H9 (cell line): ENCODE data around the gene ANKRD55. TPM values are rescaled to one million over a fixed set of nuclear protein-coding genes. Genes with fewer than 3 reads are reported as not detected.
"Not testable (repeated sequence)": the region's sequence is repeated elsewhere in the genome, so short reads cannot be mapped to it uniquely, and the experiment has no call there.

Experiments used
- DNase-seq: peaks from one replicate; pipeline ENCODE4 v3.0.0-alpha.2; 2017
- H2AFZ ChIP-seq: one replicate; pipeline ENCODE4 v1.6.1; 2013; ENCODE audit warnings: mild to moderate bottlenecking, low read length, control low read depth, moderate library complexity
- H2AK5ac ChIP-seq: 2 replicates; pipeline ENCODE4 v1.6.1; 2013; ENCODE audit warnings: low read length, control low read depth, mixed read lengths; ENCODE audit not compliant: insufficient read length
- H2BK120ac ChIP-seq: one replicate; pipeline ENCODE4 v1.6.1; 2013; ENCODE audit warnings: low read depth, mild to moderate bottlenecking, low read length, control low read depth, inconsistent platforms; ENCODE audit not compliant: poor library complexity, severe bottlenecking
- H2BK12ac ChIP-seq: 2 replicates; pipeline ENCODE4 v1.6.1; 2013; ENCODE audit warnings: low read length, control low read depth, mixed read lengths, low read depth; ENCODE audit not compliant: insufficient read length
- H2BK15ac ChIP-seq: 2 replicates; pipeline ENCODE4 v1.6.1; 2013; ENCODE audit warnings: low read depth, low read length, control low read depth
- H2BK20ac ChIP-seq: one replicate; pipeline ENCODE4 v1.6.1; 2013; ENCODE audit warnings: low read depth, mild to moderate bottlenecking, low read length, control low read depth, inconsistent platforms; ENCODE audit not compliant: poor library complexity, severe bottlenecking
- H2BK5ac ChIP-seq: 2 replicates; pipeline ENCODE4 v1.6.1; 2013; ENCODE audit warnings: low read length, control low read depth, mixed read lengths; ENCODE audit not compliant: insufficient read length
- H3K14ac ChIP-seq: 2 replicates; pipeline ENCODE4 v1.6.1; 2013; ENCODE audit warnings: low read length, control low read depth; ENCODE audit not compliant: insufficient read depth
- H3K18ac ChIP-seq: 2 replicates; pipeline ENCODE4 v1.6.1; 2013; ENCODE audit warnings: low read depth, mild to moderate bottlenecking, mixed read lengths, low read length, control low read depth; ENCODE audit not compliant: insufficient read length
- H3K23ac ChIP-seq: 2 replicates; pipeline ENCODE4 v1.6.1; 2013; ENCODE audit warnings: low read length, control low read depth, mixed read lengths, low read depth; ENCODE audit not compliant: insufficient read length
- H3K23me2 ChIP-seq: 2 replicates; pipeline ENCODE4 v1.6.1; 2013; ENCODE audit warnings: low read depth, mild to moderate bottlenecking, mixed read lengths, low read length, control low read depth; ENCODE audit not compliant: insufficient read length, poor library complexity, severe bottlenecking
- H3K27ac ChIP-seq: 2 replicates; pipeline ENCODE4 v1.5.1; 2013; ENCODE audit warnings: low read length, control low read depth, mixed read lengths, low read depth; ENCODE audit not compliant: insufficient read length
- H3K27me3 ChIP-seq: 2 replicates; pipeline ENCODE4 v1.6.1; 2013; ENCODE audit warnings: low read length, control low read depth, inconsistent platforms; ENCODE audit not compliant: insufficient read depth
- H3K4ac ChIP-seq: 2 replicates; pipeline ENCODE4 v1.6.1; 2013; ENCODE audit warnings: low read depth, mild to moderate bottlenecking, control low read depth, inconsistent platforms, low read length, moderate library complexity
- H3K4me1 ChIP-seq: 2 replicates; pipeline ENCODE4 v1.6.1; 2013; ENCODE audit warnings: low read length, control low read depth, inconsistent platforms; ENCODE audit not compliant: insufficient read depth
- H3K4me2 ChIP-seq: 2 replicates; pipeline ENCODE4 v1.6.1; 2013; ENCODE audit warnings: low read length, control low read depth, mixed read lengths; ENCODE audit not compliant: insufficient read length, insufficient read depth
- H3K56ac ChIP-seq: 2 replicates; pipeline ENCODE4 v1.6.1; 2013; ENCODE audit warnings: low read depth, mild to moderate bottlenecking, mixed read lengths, low read length, control low read depth; ENCODE audit not compliant: insufficient read length
- H3K79me1 ChIP-seq: 2 replicates; pipeline ENCODE4 v1.6.1; 2013; ENCODE audit warnings: low read depth, mild to moderate bottlenecking, moderate library complexity, low read length, control low read depth, inconsistent platforms; ENCODE audit not compliant: insufficient read depth, poor library complexity, severe bottlenecking
- H3K79me2 ChIP-seq: 2 replicates; pipeline ENCODE4 v1.6.1; 2013; ENCODE audit warnings: low read length, control low read depth, inconsistent platforms; ENCODE audit not compliant: insufficient read depth
- H3K9ac ChIP-seq: 2 replicates; pipeline ENCODE4 v1.6.1; 2013; ENCODE audit warnings: low read length, control low read depth, mixed read lengths; ENCODE audit not compliant: insufficient read length; ENCODE audit errors: extremely low read depth
- H3K9me3 ChIP-seq: one replicate; pipeline ENCODE4 v1.6.1; 2013; ENCODE audit warnings: low read depth, low read length, inconsistent platforms; ENCODE audit not compliant: control insufficient read depth
- H3T11ph ChIP-seq: one replicate; pipeline ENCODE4 v1.6.1; 2013; ENCODE audit warnings: mild to moderate bottlenecking, low read length, control low read depth, inconsistent platforms
- H4K20me1 ChIP-seq: one replicate; pipeline ENCODE4 v1.6.1; 2013; ENCODE audit not compliant: control insufficient read depth, insufficient read length, insufficient read depth
- H4K5ac ChIP-seq: 2 replicates; pipeline ENCODE4 v1.6.1; 2013; ENCODE audit warnings: low read depth, mild to moderate bottlenecking, mixed read lengths, low read length, control low read depth; ENCODE audit not compliant: insufficient read length
- H4K8ac ChIP-seq: replicated peaks from 2 replicates; pipeline ENCODE4 v1.6.1; 2013; ENCODE audit warnings: low read length, control low read depth, mixed read lengths, low read depth; ENCODE audit not compliant: insufficient read length
- H4K91ac ChIP-seq: 2 replicates; pipeline ENCODE4 v1.6.1; 2013; ENCODE audit warnings: low read depth, mild to moderate bottlenecking, moderate library complexity, mixed read lengths, low read length, control low read depth; ENCODE audit not compliant: insufficient read length
- H3K27ac Mint-ChIP-seq, 3 experiments: 2 replicates in 2 of 3; 3 replicates in 1 of 3; pipeline ENCODE4 v1.8.0; 2020 to 2021; ENCODE audit warnings: mixed read lengths in 3 of 3, mild to moderate bottlenecking in 1 of 3, moderate library complexity in 1 of 3
- H3K27me3 Mint-ChIP-seq: 2 replicates; pipeline ENCODE4 v1.8.0; 2021; ENCODE audit warnings: low read depth, mild to moderate bottlenecking, moderate library complexity, mixed read lengths
- H3K36me3 Mint-ChIP-seq, 3 experiments: 2 replicates in 2 of 3; 3 replicates in 1 of 3; pipeline ENCODE4 v1.8.0; 2020 to 2021; ENCODE audit warnings: low read depth in 3 of 3, mixed read lengths in 3 of 3; ENCODE audit not compliant: insufficient read depth in 1 of 3
- H3K4me1 Mint-ChIP-seq, 2 experiments: 2 replicates each; pipeline ENCODE4 v1.8.0; 2020; ENCODE audit warnings: mixed read lengths in 2 of 2
- H3K4me3 Mint-ChIP-seq, 2 experiments: 2 replicates in 1 of 2; 3 replicates in 1 of 2; pipeline ENCODE4 v1.8.0; 2020 to 2021; ENCODE audit warnings: mild to moderate bottlenecking in 2 of 2, mixed read lengths in 2 of 2, moderate library complexity in 1 of 2
- H3K9me3 Mint-ChIP-seq, 2 experiments: 2 replicates in 1 of 2; 3 replicates in 1 of 2; pipeline ENCODE4 v1.8.0; 2020; ENCODE audit warnings: mild to moderate bottlenecking in 2 of 2, mixed read lengths in 2 of 2, moderate library complexity in 1 of 2
- WGBS: extraction: QIAGEN DNeasy Blood & Tissue Kit; methylation state at CpG from one replicate; pipeline ENCODE4 v1.1.7; 2013; ENCODE audit warnings: missing lambda C conversion rate, low lambda C conversion rate, mixed read lengths; ENCODE audit not compliant: insufficient read length; ENCODE audit errors: extremely low coverage; 5-methylcytosine and 5-hydroxymethylcytosine counted together
- total RNA-seq: library from RNA; stranded (reverse); gene quantifications from 2 replicates; pipeline ENCODE4 v1.2.1, GENCODE V29; 2021
- TF ChIP-seq, protein P1 (sequence below): fragments of 200-600 bp; sonication (generic); conservative IDR thresholded peaks from 3 replicates; pipeline ENCODE4 v1.8.0; 2021; ENCODE audit warnings: antibody characterized with exemption, mild to moderate bottlenecking

ANKRD55 gene
- total RNA-seq, 1 experiment from 2014 or later: not detected

DNA sequence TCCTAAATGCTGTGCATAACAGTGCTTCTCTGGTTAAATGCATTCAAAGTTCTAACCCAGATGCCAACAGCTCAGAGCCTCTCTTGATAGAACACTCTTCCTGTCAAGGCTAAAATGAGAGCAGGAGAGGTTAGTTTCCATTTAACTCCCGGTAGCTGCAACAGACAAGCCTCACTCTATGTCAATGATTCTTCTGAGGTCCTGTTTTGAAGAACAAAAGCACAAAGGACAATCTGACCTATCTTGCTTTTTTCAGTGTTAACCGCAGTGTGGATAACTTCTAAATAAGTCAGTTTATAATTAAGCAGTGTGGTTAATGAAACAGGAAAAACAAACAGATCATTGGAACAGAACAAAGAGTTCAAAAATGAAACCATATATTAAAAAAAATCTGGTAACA, 80.7 kb downstream of the ANKRD55 start:
- no peak for DNase-seq
- no peak overlapping the region for H3K27ac Mint-ChIP-seq
- H4K5ac ChIP-seq: no peak overlapping the region
- no peak overlapping the region for H2BK5ac ChIP-seq
- H3T11ph ChIP-seq: no peak overlapping the region
- H3K9ac ChIP-seq: no peak overlapping the region
- H4K91ac ChIP-seq: no peak overlapping the region
- no peak overlapping the region for H3K56ac ChIP-seq
- no peak overlapping the region for H3K4me3 Mint-ChIP-seq
- no peaks in the 10 kb centered on the region for H4K20me1 ChIP-seq
- H3K4me1 ChIP-seq: peaks cover 14% of the 10 kb centered on the region
- no peak overlapping the region for H3K18ac ChIP-seq
- H3K14ac ChIP-seq: no peak overlapping the region
- H2BK120ac ChIP-seq: no peak overlapping the region
- H3K79me1 ChIP-seq: no peaks in the 10 kb centered on the region
- H3K27ac ChIP-seq: no peak overlapping the region
- no peak overlapping the region for H3K4me2 ChIP-seq
- H2AFZ ChIP-seq: no peak overlapping the region
- TF ChIP-seq, protein P1, sequence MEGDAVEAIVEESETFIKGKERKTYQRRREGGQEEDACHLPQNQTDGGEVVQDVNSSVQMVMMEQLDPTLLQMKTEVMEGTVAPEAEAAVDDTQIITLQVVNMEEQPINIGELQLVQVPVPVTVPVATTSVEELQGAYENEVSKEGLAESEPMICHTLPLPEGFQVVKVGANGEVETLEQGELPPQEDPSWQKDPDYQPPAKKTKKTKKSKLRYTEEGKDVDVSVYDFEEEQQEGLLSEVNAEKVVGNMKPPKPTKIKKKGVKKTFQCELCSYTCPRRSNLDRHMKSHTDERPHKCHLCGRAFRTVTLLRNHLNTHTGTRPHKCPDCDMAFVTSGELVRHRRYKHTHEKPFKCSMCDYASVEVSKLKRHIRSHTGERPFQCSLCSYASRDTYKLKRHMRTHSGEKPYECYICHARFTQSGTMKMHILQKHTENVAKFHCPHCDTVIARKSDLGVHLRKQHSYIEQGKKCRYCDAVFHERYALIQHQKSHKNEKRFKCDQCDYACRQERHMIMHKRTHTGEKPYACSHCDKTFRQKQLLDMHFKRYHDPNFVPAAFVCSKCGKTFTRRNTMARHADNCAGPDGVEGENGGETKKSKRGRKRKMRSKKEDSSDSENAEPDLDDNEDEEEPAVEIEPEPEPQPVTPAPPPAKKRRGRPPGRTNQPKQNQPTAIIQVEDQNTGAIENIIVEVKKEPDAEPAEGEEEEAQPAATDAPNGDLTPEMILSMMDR: no peak
- no peaks in the 10 kb centered on the region for H3K27me3 ChIP-seq
- no peak overlapping the region for H2BK15ac ChIP-seq
- peaks cover 8% of the 10 kb centered on the region for H3K27me3 Mint-ChIP-seq
- no peaks in the 10 kb centered on the region for H3K23me2 ChIP-seq
- no peaks in the 10 kb centered on the region for H3K36me3 Mint-ChIP-seq
- H3K9me3 Mint-ChIP-seq: no peaks in the 10 kb centered on the region; a peak in 1 of 5 replicates
- H2BK12ac ChIP-seq: no peak overlapping the region
- no peaks in the 10 kb centered on the region for H3K79me2 ChIP-seq
- peaks cover 24% of the 10 kb centered on the region in 2 experiments for H3K4me1 Mint-ChIP-seq
- H2BK20ac ChIP-seq: no peak overlapping the region
- H2AK5ac ChIP-seq: no peak overlapping the region
- no CpG with 5 or more reads among the region's 2 CpGs for WGBS
- no peak overlapping the region for H3K23ac ChIP-seq
- no peaks in the 10 kb centered on the region for H3K9me3 ChIP-seq
- no peak overlapping the region for H3K4ac ChIP-seq
- H4K8ac ChIP-seq: no peak overlapping the region

DNA sequence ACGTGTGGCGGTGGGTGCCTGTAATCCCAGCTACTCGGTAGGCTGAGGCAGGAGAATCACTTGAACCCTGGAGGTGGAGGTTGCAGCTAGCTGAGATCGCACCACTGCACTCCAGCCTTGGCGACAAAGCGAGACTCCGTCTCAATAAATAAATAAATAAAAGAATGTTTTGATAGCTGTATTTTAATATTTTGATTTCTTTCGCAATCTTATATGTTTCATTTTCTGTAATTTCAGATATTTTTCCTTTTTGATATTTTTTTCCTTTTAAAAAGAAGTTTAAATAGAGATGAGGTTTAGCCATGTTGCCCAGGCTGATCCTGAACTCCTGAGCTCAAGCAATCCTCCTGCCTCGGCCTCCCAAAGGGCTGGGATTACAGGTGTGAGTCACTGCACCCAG, 82.4 kb downstream of the ANKRD55 start:
- H2BK120ac ChIP-seq, H4K5ac ChIP-seq, H3K56ac ChIP-seq, H3K27me3 ChIP-seq, H4K91ac ChIP-seq, H3K14ac ChIP-seq, H3K4me1 Mint-ChIP-seq, H3K4ac ChIP-seq, H2BK15ac ChIP-seq, H3T11ph ChIP-seq, H3K79me1 ChIP-seq, H3K9me3 Mint-ChIP-seq, H2BK20ac ChIP-seq, H2AFZ ChIP-seq, H3K27ac Mint-ChIP-seq, H3K4me3 Mint-ChIP-seq, H3K27me3 Mint-ChIP-seq, H3K23ac ChIP-seq, H2AK5ac ChIP-seq, H3K36me3 Mint-ChIP-seq, H3K23me2 ChIP-seq, H2BK12ac ChIP-seq, H3K27ac ChIP-seq, H4K8ac ChIP-seq, H3K18ac ChIP-seq, H3K4me2 ChIP-seq, H3K9me3 ChIP-seq, H3K4me1 ChIP-seq, H4K20me1 ChIP-seq, DNase-seq, H3K79me2 ChIP-seq, H2BK5ac ChIP-seq, H3K9ac ChIP-seq: not testable (repeated sequence)
- no CpG with 5 or more reads among the region's 9 CpGs for WGBS
